OCI-LY7 (cell line): Measurements from ENCODE around the gene SUB1.

Experiments
- EZH2phosphoT487 ChIP-seq: fragments of 200-600 bp; sonication (generic); IDR thresholded peaks from 2 replicates; pipeline ENCODE4 v1.6.1; 2018; ENCODE audit warnings: low read depth, borderline replicate concordance, mild to moderate bottlenecking, mixed run types, antibody characterized with exemption, low read length, moderate library complexity, mixed read lengths
- TF ChIP-seq, protein P1 (sequence below): fragments of 200-600 bp; sonication (generic); conservative IDR thresholded peaks from 2 replicates; pipeline ENCODE4 v1.5.1; 2014; ENCODE audit warnings: mild to moderate bottlenecking, antibody characterized with exemption, low read length, moderate library complexity, mixed read lengths

DNA sequence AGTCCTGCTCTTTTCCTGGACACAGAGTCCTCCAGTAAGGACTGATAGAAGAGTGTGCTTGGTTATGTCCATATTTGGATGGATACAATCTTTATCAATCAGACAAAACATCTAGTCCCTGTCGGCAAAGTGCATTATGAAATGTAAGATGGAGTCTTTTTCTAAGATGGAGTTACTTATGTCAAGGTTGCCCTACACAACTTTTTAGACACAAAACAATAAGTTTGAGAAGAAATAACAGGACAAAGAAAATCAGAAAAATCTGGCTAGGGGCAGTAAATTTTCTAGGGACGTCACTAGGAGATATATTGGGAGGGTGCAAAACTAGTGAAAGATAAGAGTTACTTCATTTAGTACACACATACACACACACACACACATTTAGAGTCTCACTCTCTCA lies 23.3 kb upstream of the SUB1 start:
- TF ChIP-seq, protein P1, sequence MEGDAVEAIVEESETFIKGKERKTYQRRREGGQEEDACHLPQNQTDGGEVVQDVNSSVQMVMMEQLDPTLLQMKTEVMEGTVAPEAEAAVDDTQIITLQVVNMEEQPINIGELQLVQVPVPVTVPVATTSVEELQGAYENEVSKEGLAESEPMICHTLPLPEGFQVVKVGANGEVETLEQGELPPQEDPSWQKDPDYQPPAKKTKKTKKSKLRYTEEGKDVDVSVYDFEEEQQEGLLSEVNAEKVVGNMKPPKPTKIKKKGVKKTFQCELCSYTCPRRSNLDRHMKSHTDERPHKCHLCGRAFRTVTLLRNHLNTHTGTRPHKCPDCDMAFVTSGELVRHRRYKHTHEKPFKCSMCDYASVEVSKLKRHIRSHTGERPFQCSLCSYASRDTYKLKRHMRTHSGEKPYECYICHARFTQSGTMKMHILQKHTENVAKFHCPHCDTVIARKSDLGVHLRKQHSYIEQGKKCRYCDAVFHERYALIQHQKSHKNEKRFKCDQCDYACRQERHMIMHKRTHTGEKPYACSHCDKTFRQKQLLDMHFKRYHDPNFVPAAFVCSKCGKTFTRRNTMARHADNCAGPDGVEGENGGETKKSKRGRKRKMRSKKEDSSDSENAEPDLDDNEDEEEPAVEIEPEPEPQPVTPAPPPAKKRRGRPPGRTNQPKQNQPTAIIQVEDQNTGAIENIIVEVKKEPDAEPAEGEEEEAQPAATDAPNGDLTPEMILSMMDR = no peak
- TF ChIP-seq EZH2phosphoT487 = no peak
